ENCODE measurements around the gene WNT2.
"Not testable (repeated sequence)": the region's sequence is repeated elsewhere in the genome, so short reads cannot be mapped to it uniquely, and the experiment has no call there.

The WNT2 gene

DNA sequence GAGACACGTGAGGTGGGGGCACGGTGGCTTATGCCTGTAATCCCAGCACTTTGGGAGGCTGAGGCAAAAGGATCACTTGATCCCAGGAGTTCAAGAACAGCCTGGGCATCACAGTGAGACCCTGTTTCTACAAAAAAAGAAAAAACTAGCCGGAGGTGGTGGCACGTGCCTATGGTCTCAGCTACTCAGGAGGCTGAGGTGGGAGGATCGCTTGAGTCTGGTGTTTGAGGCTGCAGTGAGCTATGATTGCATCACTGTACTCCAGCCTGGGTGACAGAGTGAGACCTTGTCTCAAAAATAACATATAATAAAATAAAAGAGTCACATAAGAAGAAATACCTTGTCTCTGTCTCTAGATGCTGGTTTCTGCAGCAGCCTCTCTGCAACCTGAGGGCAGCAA is 22.4 kb downstream of the WNT2 start:
- DNase-seq: not testable (repeated sequence)

DNA sequence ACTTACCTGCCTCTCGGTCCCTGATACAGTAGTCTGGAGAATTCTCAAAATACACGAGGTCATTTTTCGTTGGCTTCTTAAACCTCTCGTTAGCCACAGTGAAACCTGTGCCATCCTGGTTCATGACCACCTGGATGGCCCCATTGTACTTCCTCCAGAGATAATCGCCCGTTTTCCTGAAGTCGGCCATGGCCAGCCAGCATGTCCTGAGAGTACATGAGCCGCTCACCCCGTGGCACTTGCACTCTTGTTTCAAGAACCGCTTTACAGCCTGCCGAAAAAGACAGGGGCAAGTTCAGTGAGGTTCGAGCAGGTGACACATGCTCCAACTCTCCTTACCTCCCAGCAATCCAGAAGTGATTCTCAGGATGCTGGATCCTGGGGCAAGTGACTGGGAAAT is 25.3 kb downstream of the WNT2 start:
- no peak for DNase-seq

DNA sequence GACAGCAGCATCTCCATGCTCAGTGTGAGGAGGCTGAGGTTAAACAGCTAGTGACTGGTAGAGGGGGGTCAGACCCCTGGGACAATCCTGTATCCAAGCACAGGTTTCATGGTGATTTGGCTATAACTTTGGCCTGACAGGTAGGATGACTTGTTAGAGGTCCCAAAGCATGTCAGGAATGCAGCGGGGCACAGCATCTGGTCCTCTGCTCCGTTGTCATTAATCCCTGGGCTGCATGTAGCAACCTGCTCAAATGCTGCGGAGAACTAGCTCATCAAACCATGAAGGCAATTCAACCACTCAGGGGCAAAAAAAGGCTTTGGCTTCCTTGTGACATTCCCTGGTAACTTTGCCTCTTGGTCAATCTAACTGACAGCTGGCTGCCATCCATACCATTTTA is 26.8 kb downstream of the WNT2 start:
- no peak for DNase-seq

DNA sequence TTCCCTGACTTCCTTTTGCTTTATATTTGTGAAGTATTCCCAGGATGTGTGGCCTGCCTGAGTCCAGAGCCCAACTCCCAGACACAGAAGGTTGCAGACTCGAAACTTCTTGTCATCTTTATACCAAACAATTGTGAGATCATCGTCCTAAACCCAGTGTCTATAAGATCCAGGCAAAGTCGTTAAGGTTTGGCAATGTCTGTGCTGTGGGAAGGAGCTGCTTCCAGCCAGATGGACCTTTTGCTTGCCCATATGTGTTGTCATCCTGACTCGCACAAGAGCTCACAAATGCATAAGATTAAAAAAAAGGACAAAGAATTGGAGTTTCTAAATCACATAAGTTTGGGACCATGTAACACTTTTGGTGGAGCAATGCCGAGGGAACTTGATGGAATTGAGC is 37.0 kb downstream of the WNT2 start:
- DNase-seq: no peak

DNA sequence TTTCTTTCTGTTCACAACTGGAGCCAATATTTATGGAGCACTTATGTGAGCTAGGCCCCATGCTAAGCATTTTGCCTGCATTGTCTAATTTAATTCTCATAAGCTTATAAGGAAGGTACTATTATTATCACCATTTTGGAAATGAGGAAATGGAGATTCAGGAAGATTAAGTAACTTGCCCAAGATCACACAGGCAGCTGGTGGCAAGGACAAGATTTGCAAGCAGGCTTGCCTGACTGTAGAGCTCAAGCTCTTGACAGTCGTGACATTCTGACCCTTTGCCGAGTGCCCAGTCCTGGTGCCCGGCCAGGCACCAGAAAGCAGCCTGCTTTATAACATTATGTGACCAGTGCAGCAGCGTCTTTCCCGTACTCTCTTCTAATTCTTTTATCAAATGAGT is 38.2 kb downstream of the WNT2 start:
- DNase-seq: no peak

DNA sequence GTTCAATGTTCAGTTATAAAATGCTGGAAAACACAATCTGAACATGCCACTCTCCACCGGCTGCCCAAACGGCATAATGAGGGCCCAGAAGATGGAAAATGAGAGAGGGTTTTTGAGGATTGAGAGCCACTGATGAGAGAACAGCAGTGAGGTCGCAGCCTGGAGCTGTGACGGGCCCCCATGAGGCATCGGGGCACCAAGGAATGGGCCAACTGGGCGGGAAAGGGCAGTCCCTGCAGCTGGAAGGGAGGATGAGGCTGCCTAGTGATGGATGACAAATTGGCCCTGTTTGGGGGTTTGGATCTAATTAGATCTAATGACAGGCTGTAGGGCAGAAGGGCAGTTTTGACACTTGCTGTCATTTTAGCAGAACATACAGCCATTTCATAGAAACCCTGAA is 39.1 kb downstream of the WNT2 start:
- DNase-seq: no peak

DNA sequence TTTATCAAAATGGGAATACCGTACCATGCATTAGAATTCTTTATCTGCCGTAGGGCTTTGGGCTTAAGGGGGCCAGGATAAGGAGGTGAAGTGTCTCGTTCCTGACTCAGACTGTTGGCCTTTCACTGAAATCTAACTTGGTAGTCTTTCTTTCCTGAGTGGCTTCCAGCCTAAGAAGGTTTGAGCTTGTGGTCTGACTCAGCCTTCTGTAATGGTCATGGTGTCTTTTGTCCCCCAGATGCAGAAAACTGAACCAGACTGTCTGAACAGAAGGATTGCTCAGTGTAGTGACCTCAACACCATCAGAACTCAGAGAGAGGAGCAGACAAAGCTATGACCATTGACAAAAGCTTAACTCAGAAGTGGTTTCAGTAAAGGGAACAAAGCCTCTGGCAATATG is 39.5 kb downstream of the WNT2 start:
- DNase-seq: no peak

DNA sequence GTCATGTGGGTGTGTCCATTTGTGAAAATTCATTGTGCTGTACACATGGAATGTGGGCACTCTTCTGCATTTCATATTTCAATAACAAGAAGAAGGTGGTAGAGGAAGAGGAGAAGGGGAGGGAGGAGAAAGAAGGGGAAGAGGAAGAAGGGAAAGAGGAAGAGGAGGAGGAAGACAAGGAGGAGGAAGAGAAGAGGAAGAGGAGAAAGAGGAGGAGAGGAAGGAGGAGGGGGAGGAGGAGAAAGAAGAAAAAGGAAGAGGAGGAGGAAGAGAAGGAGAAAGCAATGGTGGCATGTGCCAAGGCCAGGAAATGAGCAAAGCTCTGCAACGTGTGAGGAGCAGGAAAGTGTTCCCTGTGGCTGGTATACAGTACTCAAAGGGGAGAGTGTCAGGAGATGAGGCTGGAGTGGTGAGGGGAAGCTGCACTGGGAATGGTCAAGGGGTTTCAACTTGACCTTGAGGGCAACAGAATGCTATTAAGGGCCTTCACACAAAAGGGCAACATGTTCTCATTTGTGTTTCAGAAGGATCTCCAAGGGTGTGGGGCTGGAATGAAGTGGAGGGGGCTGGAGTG is 40.5 kb downstream of the WNT2 start:
- DNase-seq: no peak

DNA sequence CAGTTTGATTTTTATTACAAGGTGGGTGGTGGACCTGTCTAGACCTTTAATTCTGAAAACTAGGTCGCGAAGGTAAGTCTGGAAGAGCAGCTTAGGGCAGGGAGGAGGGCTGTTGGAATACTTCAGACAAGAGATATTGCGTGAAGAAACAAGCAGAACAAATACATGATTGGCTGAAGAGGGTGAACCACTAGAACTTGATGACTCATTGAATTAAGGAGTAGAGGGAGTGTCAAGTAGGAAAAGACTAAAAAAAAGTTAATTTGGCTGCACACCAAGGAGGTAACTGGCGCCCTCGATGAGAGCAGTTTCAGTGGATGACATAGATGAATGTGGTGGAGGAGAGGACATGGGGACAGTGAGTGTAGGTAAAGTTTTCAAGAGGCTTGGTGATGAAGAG is 41.3 kb downstream of the WNT2 start:
- no peak for DNase-seq

DNA sequence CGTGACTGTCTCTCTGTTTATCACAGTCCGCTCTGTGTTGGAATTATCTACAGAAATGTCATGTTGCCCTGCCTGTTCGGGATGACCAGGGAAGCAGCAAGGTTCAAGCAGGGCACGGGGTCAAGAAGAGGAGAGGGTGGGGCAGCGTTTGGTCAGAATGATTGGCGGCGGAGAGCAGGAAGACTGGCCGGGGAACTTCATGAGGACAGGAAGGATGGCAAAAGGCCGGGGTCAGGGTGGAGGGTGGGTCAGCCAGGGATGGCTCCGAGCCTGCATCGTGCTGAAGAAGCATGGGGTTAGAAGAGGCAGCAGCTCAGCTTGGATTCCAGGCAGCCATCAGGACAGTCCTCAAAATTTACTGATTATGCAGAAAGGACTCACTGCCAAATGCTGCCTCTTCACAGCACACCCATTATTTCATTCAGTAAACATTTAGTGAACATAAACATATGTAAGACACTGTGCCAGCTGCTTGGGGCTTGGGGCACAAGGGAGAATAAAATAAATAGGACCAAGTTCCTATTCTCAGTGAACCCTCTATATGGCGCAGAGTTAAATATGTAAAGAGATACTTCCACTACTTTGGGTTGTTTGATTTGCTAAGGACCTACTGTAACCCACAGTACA is 42.8 kb downstream of the WNT2 start:
- DNase-seq: no peak

DNA sequence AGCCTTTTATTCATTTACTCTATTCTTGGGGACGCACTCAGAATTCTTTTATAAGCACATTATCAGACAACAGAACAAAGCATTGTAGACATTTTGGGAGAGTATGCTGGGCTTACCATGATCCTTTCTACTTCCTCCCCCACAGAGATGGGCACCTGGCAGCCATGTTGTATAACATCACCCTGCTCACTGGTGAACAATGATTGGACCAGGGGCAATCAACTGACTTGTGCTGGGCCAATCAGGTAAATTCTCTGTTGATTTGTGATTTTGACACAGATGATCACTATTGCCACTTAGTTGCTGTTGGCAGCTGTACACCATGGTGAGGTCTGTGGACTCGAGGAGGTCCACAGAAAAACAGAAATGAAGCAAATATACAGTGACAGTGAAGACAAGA is 43.7 kb downstream of the WNT2 start:
- no peak for DNase-seq

DNA sequence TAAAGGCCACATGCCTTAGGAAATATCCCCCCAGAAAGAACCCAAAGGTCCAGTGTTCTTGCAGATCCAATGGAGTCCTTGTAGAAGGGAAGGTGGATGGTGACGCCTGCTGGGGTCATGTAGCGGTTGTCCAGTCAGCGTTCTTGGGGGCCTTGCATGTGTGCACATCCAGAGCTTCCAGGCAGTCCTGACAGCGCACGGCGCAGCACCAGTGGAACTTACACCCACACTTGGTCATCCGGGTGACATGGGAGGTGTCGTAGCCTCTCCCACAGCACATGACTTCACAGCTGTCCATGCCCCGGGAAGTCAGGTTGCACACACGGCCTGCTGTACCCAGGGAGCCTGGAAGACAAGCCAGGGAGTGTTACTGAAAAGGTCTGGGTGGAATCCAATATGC is 44.8 kb downstream of the WNT2 start:
- DNase-seq: no peak

DNA sequence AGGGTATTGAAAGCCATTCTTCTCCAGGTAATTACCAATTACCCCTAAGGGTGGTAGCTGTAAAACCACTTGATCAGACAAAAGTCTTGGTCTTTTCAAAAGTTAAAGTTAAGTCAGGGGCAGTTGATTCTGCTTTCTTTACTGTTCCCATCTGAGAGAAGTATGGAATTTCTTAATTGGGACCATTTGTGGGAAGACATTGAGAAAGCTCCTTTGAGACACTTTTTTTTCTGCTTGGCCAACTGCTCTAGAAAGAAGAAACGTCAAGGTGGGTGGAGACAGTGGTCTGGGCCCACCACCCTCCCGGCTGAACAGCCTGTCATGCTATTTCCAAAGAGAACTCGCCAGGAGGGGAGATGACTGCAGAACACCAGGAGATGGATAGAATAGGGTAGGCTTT is 45.3 kb downstream of the WNT2 start:
- no peak for DNase-seq

DNA sequence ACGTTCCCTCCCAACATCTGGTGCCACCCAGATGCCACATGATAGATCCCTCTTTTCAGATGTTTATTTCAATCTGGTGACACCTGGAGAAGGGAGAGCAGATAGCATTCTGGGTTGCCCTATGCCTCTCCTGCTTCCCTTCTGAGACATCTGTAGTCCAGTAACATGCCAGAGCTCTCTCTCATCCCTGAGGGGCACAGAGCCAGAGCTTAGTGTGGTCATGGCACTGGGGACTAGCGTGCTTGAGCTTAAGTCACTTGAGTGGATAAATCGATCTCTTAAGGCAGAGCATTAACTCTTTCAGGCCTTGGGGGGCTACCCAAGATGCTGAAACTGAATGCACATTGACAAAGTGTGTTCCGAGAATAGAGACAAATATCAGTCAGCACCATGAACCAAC is 47.9 kb downstream of the WNT2 start:
- no peak for DNase-seq

DNA sequence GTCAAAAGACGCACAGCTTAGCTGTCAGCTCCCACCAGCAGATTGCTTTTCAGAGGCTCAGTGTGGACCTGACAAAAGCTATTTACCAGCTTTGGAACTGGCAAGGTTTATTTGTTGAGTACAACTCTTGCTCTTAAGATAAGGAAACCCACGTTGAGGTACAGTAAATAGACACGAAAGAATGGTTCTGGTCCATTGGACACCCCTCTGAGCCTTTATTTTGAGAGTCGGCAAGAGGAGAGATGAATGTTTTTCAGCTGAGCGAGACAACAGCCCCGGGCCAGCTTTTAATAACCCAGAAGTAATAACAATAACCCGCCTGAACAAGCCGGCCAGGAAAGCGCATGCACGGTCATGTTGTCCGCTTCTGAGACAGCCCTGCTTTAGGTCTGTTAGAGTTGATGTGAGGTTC is 49.0 kb downstream of the WNT2 start:
- no peak for DNase-seq

DNA sequence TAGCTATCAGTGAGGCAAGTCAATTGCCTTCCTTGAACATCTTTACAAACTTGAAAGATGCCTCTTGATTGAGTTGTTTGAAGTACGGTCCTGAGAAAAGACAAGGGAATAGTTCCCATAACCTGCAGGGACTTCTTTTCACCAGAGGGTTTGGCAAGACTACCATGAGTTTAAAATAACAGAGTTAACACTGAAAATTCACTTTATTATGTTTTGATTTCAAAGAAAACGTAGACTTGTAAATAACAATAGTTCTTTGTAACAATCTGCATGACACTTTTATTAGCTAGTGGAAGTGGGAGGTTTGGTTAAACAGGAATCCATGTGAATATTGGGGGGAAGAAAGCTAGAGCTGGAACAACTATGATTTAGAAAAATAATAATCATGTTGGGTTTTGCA is 49.5 kb downstream of the WNT2 start:
- no peak for DNase-seq

DNA sequence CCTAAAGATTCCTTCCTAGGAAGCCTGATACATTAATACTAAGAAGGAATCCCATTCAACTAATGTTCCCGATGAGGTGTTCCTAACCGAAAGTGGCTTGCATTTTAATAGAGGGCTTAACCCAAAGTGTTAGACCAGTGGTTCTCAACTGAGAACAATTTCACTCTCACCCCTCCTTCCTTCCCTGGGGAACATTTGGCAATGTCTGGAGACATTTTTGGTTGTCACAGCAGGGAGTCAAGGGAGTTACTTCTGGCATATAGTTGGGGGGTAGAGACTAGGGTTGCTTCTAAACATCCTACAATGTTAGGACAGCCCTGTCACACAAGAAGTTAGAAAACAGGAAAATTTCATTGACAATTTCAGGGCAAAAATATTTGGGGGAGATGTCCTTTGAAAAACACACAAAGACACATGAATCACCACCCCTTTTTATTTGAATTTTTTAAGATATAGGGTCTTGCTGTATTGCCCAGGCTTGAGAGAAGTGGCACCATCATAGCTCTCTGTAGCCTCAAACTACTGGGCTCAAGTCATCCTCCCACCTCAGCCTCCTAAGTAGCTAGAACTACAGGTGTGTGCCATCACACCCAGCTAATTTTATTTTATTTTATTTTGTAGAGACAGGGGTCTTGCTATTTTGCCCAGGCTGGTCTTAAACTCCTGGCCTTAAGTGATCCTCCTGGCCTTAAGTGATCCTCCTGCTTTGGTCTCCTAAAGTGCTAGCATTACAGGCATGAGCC is 50.7 kb downstream of the WNT2 start:
- DNase-seq: no peak

DNA sequence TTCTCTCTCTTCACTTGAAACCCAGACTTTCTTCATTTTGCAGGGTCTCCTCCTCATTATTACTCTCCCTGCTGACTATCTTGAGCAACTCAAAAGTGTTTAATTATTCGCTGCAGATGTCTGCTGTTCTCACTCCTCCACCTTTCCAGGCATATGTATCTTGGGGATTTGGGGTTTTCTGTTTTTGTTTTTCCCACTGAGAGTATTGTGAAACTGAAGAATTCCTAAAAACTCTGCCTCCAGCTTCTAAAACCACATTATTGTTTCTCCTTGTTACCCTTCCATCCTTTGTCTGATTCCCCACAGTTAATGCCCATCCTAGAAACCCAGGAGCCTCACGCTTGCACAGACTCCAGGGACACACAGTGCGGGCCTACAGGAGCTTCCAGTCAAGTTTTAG is 51.3 kb downstream of the WNT2 start:
- DNase-seq: no peak

DNA sequence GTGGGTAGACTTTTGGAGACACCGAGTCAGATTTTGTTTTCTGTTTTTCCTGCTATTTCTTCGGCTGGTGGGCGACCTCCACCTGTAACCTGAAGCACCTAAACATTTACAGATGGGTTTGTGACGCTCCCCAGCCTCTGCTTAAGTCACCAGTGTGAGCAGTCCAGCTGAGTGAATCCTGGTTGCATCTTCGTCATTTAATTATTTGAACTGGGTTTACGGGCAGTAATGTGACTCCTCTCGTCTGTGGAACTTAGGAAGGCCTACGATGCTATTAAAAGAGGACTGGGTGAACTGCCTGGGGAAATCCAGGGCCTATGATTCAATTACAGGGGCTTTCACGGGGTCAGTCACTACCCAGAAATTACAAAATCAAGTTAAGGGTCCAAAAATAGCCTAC is 52.5 kb downstream of the WNT2 start:
- no peak for DNase-seq

DNA sequence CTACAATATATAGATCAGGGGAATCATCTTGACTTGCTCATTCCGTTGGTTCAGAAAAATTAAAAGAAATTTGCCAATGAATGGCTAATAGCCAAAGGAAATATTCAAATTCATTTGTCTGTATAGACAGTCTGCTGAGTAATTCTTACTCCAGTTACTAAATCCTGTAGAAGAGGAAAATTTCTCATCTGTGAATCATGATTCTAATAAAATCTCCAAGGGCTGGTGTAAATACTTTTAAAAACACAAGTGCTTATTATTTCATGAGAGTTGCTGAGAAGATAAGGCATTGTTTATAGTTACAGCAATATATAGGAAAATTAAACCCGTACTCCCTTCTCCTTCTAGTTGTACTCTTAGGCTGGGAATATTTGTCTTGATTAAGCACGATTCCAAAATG is 53.0 kb downstream of the WNT2 start:
- DNase-seq: no peak

DNA sequence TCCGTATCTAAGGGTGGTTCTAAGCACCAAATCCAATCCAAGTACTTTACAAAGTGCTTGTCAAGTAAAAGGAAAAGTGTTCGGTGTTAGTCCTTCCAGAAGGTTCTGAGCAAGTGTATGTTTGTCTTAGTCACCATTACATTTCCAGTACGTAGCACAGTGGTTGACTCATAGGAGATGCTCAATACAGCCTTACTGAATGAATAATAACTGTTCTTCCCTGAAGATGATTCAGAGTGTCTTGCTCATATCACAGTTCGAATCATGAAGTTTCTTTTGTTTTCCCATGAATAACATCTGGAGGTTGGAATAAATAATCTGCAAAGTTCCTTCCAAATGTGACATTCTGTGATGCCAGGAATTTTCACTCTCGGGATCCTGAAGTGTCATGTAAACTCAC is 53.4 kb downstream of the WNT2 start:
- no peak for DNase-seq

DNA sequence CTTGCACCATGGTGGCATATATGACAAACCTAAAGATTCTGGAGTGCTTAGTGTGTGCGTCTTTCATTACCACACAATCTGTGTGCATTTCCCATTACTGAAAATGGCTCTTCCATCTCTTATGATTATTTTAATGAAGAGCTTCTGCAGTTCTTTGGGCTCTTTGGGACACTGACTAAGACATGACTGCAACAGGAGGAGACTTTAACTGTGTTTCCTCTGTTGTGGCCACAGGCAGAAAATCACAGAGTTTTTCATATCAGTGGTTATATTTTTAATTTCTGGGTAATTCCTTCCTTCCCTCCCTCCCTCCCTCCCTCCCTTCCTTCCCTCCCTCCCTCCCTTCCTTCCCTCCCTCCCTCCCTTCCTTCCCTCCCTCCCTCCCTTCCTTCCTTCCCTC is 58.1 kb downstream of the WNT2 start:
- DNase-seq: no peak

DNA sequence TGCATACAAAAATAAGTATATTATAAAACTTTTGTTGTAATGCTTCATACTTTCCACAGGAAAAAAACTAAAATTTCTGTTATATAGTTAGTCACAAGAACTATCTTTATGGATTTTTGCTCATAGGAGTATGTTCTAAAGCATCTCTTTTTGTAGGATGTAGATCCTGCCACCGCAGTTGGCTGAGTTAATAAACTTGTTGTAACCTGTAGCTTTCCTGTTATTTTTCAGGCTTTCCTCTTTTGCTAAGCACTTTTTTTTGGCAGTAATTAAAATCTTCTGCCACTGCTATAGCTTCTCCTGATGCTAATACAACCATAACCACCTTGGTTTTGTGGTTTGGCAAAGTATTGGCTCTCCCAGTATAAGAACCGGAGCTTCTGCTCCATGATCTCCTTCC is 60.3 kb downstream of the WNT2 start:
- DNase-seq: no peak

DNA sequence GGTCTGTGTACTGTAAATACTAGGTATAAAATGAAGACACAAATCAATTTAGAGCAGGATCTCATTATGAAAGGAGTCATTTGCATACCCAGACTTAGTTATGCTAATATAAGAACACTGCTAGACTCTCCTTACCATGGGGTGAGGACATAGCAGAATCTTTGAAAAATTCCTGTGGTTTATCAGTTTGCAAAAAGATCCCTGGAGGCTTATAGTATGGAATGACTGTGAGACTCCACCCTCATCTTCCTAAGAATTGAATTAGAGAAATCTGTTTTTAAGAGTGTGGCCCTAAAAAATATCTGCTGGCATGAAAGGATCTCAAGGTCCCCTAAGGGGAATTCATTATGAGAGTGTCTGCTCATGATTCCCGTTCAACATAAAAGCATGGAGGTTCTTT is 63.2 kb downstream of the WNT2 start:
- no peak for DNase-seq

DNA sequence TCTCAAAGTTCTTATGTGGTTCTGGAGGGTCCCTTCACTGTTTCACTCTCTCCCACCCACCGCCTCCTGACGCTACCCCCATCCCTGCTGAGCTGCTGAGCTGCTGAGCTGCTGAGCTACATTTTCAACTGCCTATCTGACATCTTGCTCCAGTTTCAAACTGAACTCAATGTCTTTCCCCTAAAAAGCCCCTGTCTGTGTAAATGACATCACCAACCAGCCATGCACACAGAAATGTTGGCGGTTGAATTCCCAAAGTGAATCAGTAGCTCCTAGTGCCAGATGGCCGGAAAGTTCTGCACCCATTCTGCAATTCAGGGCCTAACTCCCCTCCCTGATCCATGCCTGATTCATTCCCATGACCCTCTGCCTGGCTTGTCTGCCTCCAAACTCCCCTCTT is 71.2 kb downstream of the WNT2 start:
- no peak for DNase-seq

Measured in NCI-H82 (cell line).